Ovary (tissue), 3 donors: ENCODE measurements around the gene ABCC11.

ENCODE experiments used
- CTCF ChIP-seq, 3 donors: fragments of 450-650 bp in 2 of 3; fragments of 200-600 bp in 1 of 3; IDR thresholded peaks; one replicate each; pipeline versions ENCODE4 v1.5.1 to v1.8.0; 2016 to 2022; ENCODE audit warnings: antibody characterized with exemption in 3 of 3, mild to moderate bottlenecking in 1 of 3
- EP300 ChIP-seq: sonication (generic); formaldehyde crosslinking; IDR thresholded peaks from one replicate; pipeline ENCODE4 v1.6.1; 2017; ENCODE audit warnings: antibody characterized with exemption
- POLR2A ChIP-seq: fragments of 450-650 bp; IDR thresholded peaks from one replicate; pipeline ENCODE4 v1.6.1; 2017; ENCODE audit warnings: antibody characterized with exemption, mild to moderate bottlenecking, moderate library complexity
- donor health status: DM: no; HTN: no; CAD: no.

- TF ChIP-seq CTCF (IDR thresholded peaks at IDR 0.05) = no peak
- no peak for TF ChIP-seq POLR2A
- TF ChIP-seq EP300 = no peak
Measured at GRCh38 chr16:48247311-48247710, at the start of gene ABCC11.
